ENCODE measurements around the gene TRIO.

DNA sequence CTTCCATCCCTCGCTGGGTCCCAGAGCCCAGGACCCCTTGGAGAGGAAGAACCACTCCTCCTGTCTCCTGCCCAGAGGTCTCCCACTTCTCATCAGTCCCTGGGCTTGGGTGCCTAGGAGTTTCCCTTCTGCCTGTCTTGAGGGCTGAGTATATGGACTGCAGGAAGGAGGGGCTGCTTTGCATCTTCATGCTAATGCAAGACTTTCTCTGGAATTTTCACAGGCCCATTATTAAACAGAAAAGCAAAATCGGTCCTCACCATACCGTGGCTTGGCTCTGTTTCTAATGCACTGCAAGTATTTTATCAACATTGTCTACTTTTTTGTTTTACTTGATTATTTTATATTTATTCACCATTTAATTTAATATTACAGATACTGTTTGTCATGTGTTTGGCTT lies 34.5 kb downstream of the TRIO start:
- TF ChIP-seq POLR2AphosphoS5 (IDR thresholded peaks at IDR 0.05; ENCODE audit: borderline replicate concordance, low read depth, low read length) (no peak), EZH2 (IDR thresholded peaks at IDR 0.05) (no peak)
